Stimulated activated naive B cell treated with anti-CD40 and anti-IgM and Interleukin-4, amounts not matched to agents 10 μg/mL and 1 μg/mL and 100 μg/mL, for 72 hours (primary cell): ENCODE data around the gene ETFBKMT.
"Not testable (repeated sequence)": the region's sequence is repeated elsewhere in the genome, so short reads cannot be mapped to it uniquely, and the experiment has no call there.

ENCODE experiments used
- ATAC-seq, 2 donors: fragments of 150-1000 bp; cut with Tn5 transposase; replicated peaks; 2 replicates each; pipeline ENCODE4 v1.10.0; 2021; ENCODE audit warnings: moderate library complexity in 1 of 2
- DNase-seq: peaks from one replicate; pipeline ENCODE4 v3.0.0; 2021
- H3K27ac Mint-ChIP-seq: one replicate; pipeline ENCODE4 v1.8.0; 2022; ENCODE audit warnings: mild to moderate bottlenecking, mixed read lengths
- H3K27me3 Mint-ChIP-seq, 2 donors: one replicate each; pipeline ENCODE4 v1.8.0; 2022; ENCODE audit warnings: mixed read lengths in 2 of 2
- H3K36me3 Mint-ChIP-seq, 2 donors: one replicate each; pipeline ENCODE4 v1.8.0; 2022; ENCODE audit warnings: mixed read lengths in 2 of 2, mild to moderate bottlenecking in 1 of 2
- H3K4me1 Mint-ChIP-seq, 2 donors: one replicate each; pipeline ENCODE4 v1.8.0; 2022; ENCODE audit warnings: mixed read lengths in 2 of 2, mild to moderate bottlenecking in 1 of 2
- H3K4me3 Mint-ChIP-seq, 2 donors: one replicate each; pipeline ENCODE4 v1.8.0; 2022; ENCODE audit warnings: mild to moderate bottlenecking in 2 of 2, mixed read lengths in 2 of 2, moderate library complexity in 1 of 2
- H3K9me3 Mint-ChIP-seq, 2 donors: one replicate each; pipeline ENCODE4 v1.8.0; 2022; ENCODE audit warnings: mixed read lengths in 2 of 2, mild to moderate bottlenecking in 1 of 2

Gene ETFBKMT

GRCh38 chr12:31718542-31719198 is 59.2 kb downstream of the ETFBKMT start:
- Mint-ChIP-seq H3K27ac (peak overlapping the region; percentile 68), H3K4me1 (peaks cover 44 to 70% of the 10 kb centered on the region in 2 donors), H3K36me3 (peaks cover 24 to 35% of the 10 kb centered on the region in 2 donors), H3K4me3 (peak overlapping the region in 1 of 2 donors; percentile 4)
- not testable (repeated sequence) for DNase-seq, H3K27me3 Mint-ChIP-seq, H3K9me3 Mint-ChIP-seq, ATAC-seq

- H3K27ac Mint-ChIP-seq = peak overlapping the region; percentile 92
- H3K9me3 Mint-ChIP-seq = peaks cover 5 to 6% of the 10 kb centered on the region in 2 donors
These were observed 63.1 kb downstream of the ETFBKMT start for GRCh38 chr12:31722580-31722979.

More at GRCh38 chr12:31722580-31722979, 63.1 kb downstream of the ETFBKMT start:
- DNase-seq (no peak), ATAC-seq (no peak)
- Mint-ChIP-seq H3K27me3 (no peaks in the 10 kb centered on the region), H3K4me1 (peaks cover 50 to 79% of the 10 kb centered on the region in 2 donors), H3K4me3 (no peak overlapping the region), H3K36me3 (peaks cover 20 to 36% of the 10 kb centered on the region in 2 donors)
